ENCODE measurements around the gene C15orf61.

- no peak for TF ChIP-seq SMC3 (conservative IDR thresholded peaks at IDR 0.05; ENCODE audit: poor library complexity)
- TF ChIP-seq EP300 (conservative IDR thresholded peaks at IDR 0.05; ENCODE audit: poor library complexity, severe bottlenecking) = no peak
- TF ChIP-seq CTCF (IDR thresholded peaks at IDR 0.05; ENCODE audit: poor library complexity, severe bottlenecking) = no peak
- TF ChIP-seq EZH2 (IDR thresholded peaks at IDR 0.05; ENCODE audit: borderline replicate concordance, insufficient read depth, low read length, poor library complexity, severe bottlenecking) = no peak
- TF ChIP-seq MXI1 (conservative IDR thresholded peaks at IDR 0.05; ENCODE audit: poor library complexity, severe bottlenecking) = no peak
- TF ChIP-seq RAD21 (conservative IDR thresholded peaks at IDR 0.05) = no peak
- TF ChIP-seq TAF1 (IDR thresholded peaks at IDR 0.05; ENCODE audit: low read depth) = no peak
These were observed 15.0 kb upstream of the C15orf61 start for GRCh38 chr15:67505675-67506572.

Measured in neural cell (in vitro differentiated cells).